ENCODE results near the gene ADCY7.

ADCY7 gene

GRCh38 chr16:50279504-50279865 lies 13.1 kb downstream of the ADCY7 start:
- peaks cover 8% of the 10 kb centered on the region for H3K9me3 ChIP-seq (ENCODE audit: insufficient read depth, low read depth, low read length)
- H4K8ac ChIP-seq (ENCODE audit: low read depth, low read length), result no peak overlapping the region
- no peak overlapping the region for H2AFZ ChIP-seq (ENCODE audit: insufficient read depth, low read length, poor library complexity)
- H3K79me1 ChIP-seq (ENCODE audit: low read length), result no peaks in the 10 kb centered on the region
- no CpG with 5 or more reads among the region's 2 CpGs for WGBS (ENCODE audit: extremely low coverage, insufficient coverage, insufficient read length)
- no peak overlapping the region for H3K23ac ChIP-seq (ENCODE audit: low read length)
- no peaks in the 10 kb centered on the region for H3K79me2 ChIP-seq (ENCODE audit: control insufficient read depth, insufficient read depth, low read length, poor library complexity)
- H2BK5ac ChIP-seq (ENCODE audit: low read depth, low read length, poor library complexity), result no peak overlapping the region
- H2AK5ac ChIP-seq (ENCODE audit: low read length), result no peak overlapping the region
- H3K4me1 ChIP-seq (ENCODE audit: control insufficient read depth in 1 of 2, insufficient read depth in 2 of 2, low read length in 2 of 2), result no peaks in the 10 kb centered on the region
- no peaks in the 10 kb centered on the region for H3K36me3 ChIP-seq (ENCODE audit: control insufficient read depth in 1 of 2, insufficient read depth in 2 of 2, low read length in 2 of 2)
- no peak overlapping the region for H3K4me3 ChIP-seq (ENCODE audit: low read depth, low read length)
- H2BK12ac ChIP-seq (ENCODE audit: low read length), result no peak overlapping the region
- no peaks in the 10 kb centered on the region for H3K27me3 ChIP-seq (ENCODE audit: insufficient read depth, low read length)
- H3K14ac ChIP-seq (ENCODE audit: low read length), result no peak overlapping the region
- no peak overlapping the region for H3K9ac ChIP-seq (ENCODE audit: low read length)
- H3K18ac ChIP-seq (ENCODE audit: low read length), result no peak overlapping the region
- no peak for DNase-seq
- H3K4me2 ChIP-seq (ENCODE audit: low read length), result no peak overlapping the region
- no peak overlapping the region for H4K12ac ChIP-seq (ENCODE audit: low read depth, low read length)
- H4K91ac ChIP-seq (ENCODE audit: low read depth, low read length), result no peak overlapping the region
- no peak overlapping the region for H3K27ac ChIP-seq (ENCODE audit: low read depth, low read length)
- no peak overlapping the region for H3K4ac ChIP-seq (ENCODE audit: low read depth, low read length)
- no peak overlapping the region for H2BK120ac ChIP-seq (ENCODE audit: insufficient read depth, low read length, poor library complexity)

DNA sequence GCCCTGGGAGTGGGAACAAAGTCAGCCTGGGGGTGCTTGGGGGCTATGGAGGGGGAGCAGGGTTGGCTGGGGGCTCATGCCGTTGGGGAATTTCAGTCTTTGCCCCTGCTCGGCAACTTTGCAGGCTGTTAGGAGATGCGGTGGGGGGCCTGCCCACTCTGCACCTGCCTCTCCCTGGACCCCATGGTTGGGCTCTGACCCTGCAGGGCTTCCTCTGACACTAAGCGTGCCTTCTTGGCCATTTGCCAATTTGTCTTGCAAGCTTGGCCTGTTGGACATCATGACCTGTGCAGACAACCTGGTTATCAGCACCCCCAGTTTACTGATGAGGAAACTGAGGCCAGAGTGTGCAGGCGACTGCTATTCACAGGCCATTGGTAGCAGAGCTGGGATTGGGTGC lies 14.6 kb downstream of the ADCY7 start:
- Histone ChIP-seq H2AK5ac (ENCODE audit: low read length) (no peak overlapping the region), H3K18ac (ENCODE audit: low read length) (no peak overlapping the region), H3K14ac (ENCODE audit: low read length) (no peak overlapping the region), H3K4me1 (ENCODE audit: control insufficient read depth in 1 of 2, insufficient read depth in 2 of 2, low read length in 2 of 2) (no peaks in the 10 kb centered on the region), H3K27ac (ENCODE audit: low read depth, low read length) (no peak overlapping the region), H3K36me3 (ENCODE audit: control insufficient read depth in 1 of 2, insufficient read depth in 2 of 2, low read length in 2 of 2) (no peaks in the 10 kb centered on the region), H4K8ac (ENCODE audit: low read depth, low read length) (no peak overlapping the region), H3K4ac (ENCODE audit: low read depth, low read length) (no peak overlapping the region), H3K79me2 (ENCODE audit: control insufficient read depth, insufficient read depth, low read length, poor library complexity) (no peaks in the 10 kb centered on the region), H3K23ac (ENCODE audit: low read length) (no peak overlapping the region), H2BK12ac (ENCODE audit: low read length) (no peak overlapping the region), H3K4me3 (ENCODE audit: low read depth, low read length) (no peak overlapping the region), H4K12ac (ENCODE audit: low read depth, low read length) (no peak overlapping the region), H3K79me1 (ENCODE audit: low read length) (no peaks in the 10 kb centered on the region), H2BK120ac (ENCODE audit: insufficient read depth, low read length, poor library complexity) (no peak overlapping the region), H3K27me3 (ENCODE audit: insufficient read depth, low read length) (no peaks in the 10 kb centered on the region), H2AFZ (ENCODE audit: insufficient read depth, low read length, poor library complexity) (no peak overlapping the region), H2BK5ac (ENCODE audit: low read depth, low read length, poor library complexity) (no peak overlapping the region), H3K4me2 (ENCODE audit: low read length) (no peak overlapping the region), H3K9ac (ENCODE audit: low read length) (no peak overlapping the region), H3K9me3 (ENCODE audit: insufficient read depth, low read depth, low read length) (peaks cover 8% of the 10 kb centered on the region), H4K91ac (ENCODE audit: low read depth, low read length) (no peak overlapping the region)
- WGBS (ENCODE audit: extremely low coverage, insufficient coverage, insufficient read length), result no CpG with 5 or more reads among the region's 5 CpGs
- DNase-seq, result no peak

GRCh38 chr16:50281391-50282009 lies 15.1 kb downstream of the ADCY7 start:
- Histone ChIP-seq H3K4me3 (ENCODE audit: low read depth, low read length) (no peak overlapping the region), H3K4ac (ENCODE audit: low read depth, low read length) (no peak overlapping the region), H2BK120ac (ENCODE audit: insufficient read depth, low read length, poor library complexity) (no peak overlapping the region), H3K4me2 (ENCODE audit: low read length) (no peak overlapping the region), H4K8ac (ENCODE audit: low read depth, low read length) (no peak overlapping the region), H3K9me3 (ENCODE audit: insufficient read depth, low read depth, low read length) (peaks cover 8% of the 10 kb centered on the region), H4K12ac (ENCODE audit: low read depth, low read length) (no peak overlapping the region), H3K18ac (ENCODE audit: low read length) (no peak overlapping the region), H2AFZ (ENCODE audit: insufficient read depth, low read length, poor library complexity) (no peak overlapping the region), H3K36me3 (ENCODE audit: control insufficient read depth in 1 of 2, insufficient read depth in 2 of 2, low read length in 2 of 2) (no peaks in the 10 kb centered on the region), H2BK5ac (ENCODE audit: low read depth, low read length, poor library complexity) (no peak overlapping the region), H4K91ac (ENCODE audit: low read depth, low read length) (no peak overlapping the region), H3K14ac (ENCODE audit: low read length) (no peak overlapping the region), H2AK5ac (ENCODE audit: low read length) (no peak overlapping the region), H3K9ac (ENCODE audit: low read length) (no peak overlapping the region), H3K23ac (ENCODE audit: low read length) (no peak overlapping the region), H3K4me1 (ENCODE audit: control insufficient read depth in 1 of 2, insufficient read depth in 2 of 2, low read length in 2 of 2) (no peaks in the 10 kb centered on the region), H3K79me1 (ENCODE audit: low read length) (no peaks in the 10 kb centered on the region), H2BK12ac (ENCODE audit: low read length) (no peak overlapping the region), H3K79me2 (ENCODE audit: control insufficient read depth, insufficient read depth, low read length, poor library complexity) (no peaks in the 10 kb centered on the region), H3K27me3 (ENCODE audit: insufficient read depth, low read length) (no peaks in the 10 kb centered on the region), H3K27ac (ENCODE audit: low read depth, low read length) (no peak overlapping the region)
- DNase-seq, result no peak
- no CpG with 5 or more reads among the region's 21 CpGs for WGBS (ENCODE audit: extremely low coverage, insufficient coverage, insufficient read length)

- Histone ChIP-seq H3K27ac (ENCODE audit: low read depth, low read length) (no peak overlapping the region), H3K23ac (ENCODE audit: low read length) (no peak overlapping the region), H2AK5ac (ENCODE audit: low read length) (no peak overlapping the region), H3K4ac (ENCODE audit: low read depth, low read length) (no peak overlapping the region), H3K27me3 (ENCODE audit: insufficient read depth, low read length) (no peaks in the 10 kb centered on the region), H2BK5ac (ENCODE audit: low read depth, low read length, poor library complexity) (no peak overlapping the region), H3K4me3 (ENCODE audit: low read depth, low read length) (no peak overlapping the region), H4K91ac (ENCODE audit: low read depth, low read length) (no peak overlapping the region), H4K12ac (ENCODE audit: low read depth, low read length) (no peak overlapping the region), H3K9ac (ENCODE audit: low read length) (no peak overlapping the region), H3K4me2 (ENCODE audit: low read length) (no peak overlapping the region), H3K36me3 (ENCODE audit: control insufficient read depth in 1 of 2, insufficient read depth in 2 of 2, low read length in 2 of 2) (no peaks in the 10 kb centered on the region), H3K79me1 (ENCODE audit: low read length) (no peaks in the 10 kb centered on the region), H3K79me2 (ENCODE audit: control insufficient read depth, insufficient read depth, low read length, poor library complexity) (no peaks in the 10 kb centered on the region), H3K14ac (ENCODE audit: low read length) (no peak overlapping the region), H2AFZ (ENCODE audit: insufficient read depth, low read length, poor library complexity) (no peak overlapping the region), H3K4me1 (ENCODE audit: control insufficient read depth in 1 of 2, insufficient read depth in 2 of 2, low read length in 2 of 2) (no peaks in the 10 kb centered on the region), H2BK120ac (ENCODE audit: insufficient read depth, low read length, poor library complexity) (no peak overlapping the region), H2BK12ac (ENCODE audit: low read length) (no peak overlapping the region), H3K9me3 (ENCODE audit: insufficient read depth, low read depth, low read length) (peaks cover 8% of the 10 kb centered on the region), H3K18ac (ENCODE audit: low read length) (no peak overlapping the region), H4K8ac (ENCODE audit: low read depth, low read length) (no peak overlapping the region)
- DNase-seq, result peak in 1 of 2 donors; percentile 41
- no CpG with 5 or more reads among the region's 7 CpGs for WGBS (ENCODE audit: extremely low coverage, insufficient coverage, insufficient read length)
Observed at GRCh38 chr16:50282010-50282538, 15.7 kb downstream of the ADCY7 start.

All from trophoblast cell (in vitro differentiated cells and primary cell).